HEK293 (cell line): ENCODE data around the gene TBCEL.

Source experiments
- CTCF ChIA-PET: fragments of 350-600 bp; formaldehyde crosslinking; extraction: SDS; loops from one replicate; lab custom pipeline; 2021; ENCODE audit warnings: antibody characterized with exemption; lab: Yijun Ruan, JAX
- POLR2A ChIA-PET: fragments of 300-600 bp; formaldehyde crosslinking; extraction: SDS; loops from one replicate; lab custom pipeline; 2020; ENCODE audit warnings: antibody characterized with exemption, inconsistent platforms; lab: Yijun Ruan, JAX
- H3K27ac ChIP-seq: fragments of 200-500 bp; sonication (Bioruptor generic); 2 replicates; pipeline ENCODE4 v1.5.1; 2014; ENCODE audit warnings: low read depth, low read length, control low read depth, inconsistent platforms; ENCODE audit errors: extremely low read depth
- H3K36me3 ChIP-seq, 2 experiments: fragments of 200-500 bp in 1 of 2; sonication (Bioruptor generic) in 1 of 2; 1 replicate in 1 of 2; 2 replicates in 1 of 2; pipeline ENCODE4 v1.5.1; 2014 to 2017; ENCODE audit warnings: inconsistent platforms in 2 of 2, low read length in 2 of 2; ENCODE audit not compliant: control insufficient read depth in 2 of 2, insufficient read depth in 1 of 2
- H3K4me1 ChIP-seq: fragments of 200-500 bp; sonication (Bioruptor generic); 2 replicates; pipeline ENCODE4 v1.5.1; 2014; ENCODE audit warnings: mild to moderate bottlenecking, low read length, inconsistent platforms; ENCODE audit not compliant: control insufficient read depth, insufficient read depth
- H3K4me3 ChIP-seq: 2 replicates; pipeline ENCODE4 v1.5.1; 2011; ENCODE audit warnings: low read depth, mild to moderate bottlenecking, control low read depth, low read length, moderate library complexity
- H3K9me3 ChIP-seq: fragments of 200-500 bp; sonication (Bioruptor generic); 2 replicates; pipeline ENCODE4 v1.5.1; 2014; ENCODE audit warnings: low read depth, low read length, inconsistent platforms; ENCODE audit not compliant: control insufficient read depth, insufficient read depth
- BCL6B ChIP-seq: fragments of 450-650 bp; formaldehyde crosslinking; IDR thresholded peaks from 2 replicates; pipeline ENCODE4 v1.5.1; 2017; ENCODE audit warnings: missing biosample characterization, missing genetic modification characterization
- GLI2 ChIP-seq: fragments of 450-650 bp; formaldehyde crosslinking; IDR thresholded peaks from 2 replicates; pipeline ENCODE4; 2017; ENCODE audit warnings: missing biosample characterization, missing genetic modification characterization, low read depth, borderline replicate concordance
- KLF1 ChIP-seq: fragments of 450-650 bp; formaldehyde crosslinking; IDR thresholded peaks from 2 replicates; pipeline ENCODE4 v1.5.1; 2016; ENCODE audit warnings: missing biosample characterization, missing genetic modification characterization
- KLF17 ChIP-seq: fragments of 450-650 bp; formaldehyde crosslinking; IDR thresholded peaks from 2 replicates; pipeline ENCODE4 v1.5.1; 2016; ENCODE audit warnings: missing biosample characterization, missing genetic modification characterization
- PRDM2 ChIP-seq: fragments of 450-650 bp; formaldehyde crosslinking; IDR thresholded peaks from 2 replicates; pipeline ENCODE4 v1.5.1; 2016; ENCODE audit warnings: missing biosample characterization, missing genetic modification characterization, borderline replicate concordance
- REPIN1 ChIP-seq: fragments of 450-650 bp; formaldehyde crosslinking; IDR thresholded peaks from 2 replicates; pipeline ENCODE4 v1.5.1; 2017; ENCODE audit warnings: missing biosample characterization, missing genetic modification characterization, low read depth
- ZBTB20 ChIP-seq: fragments of 450-650 bp; formaldehyde crosslinking; IDR thresholded peaks from 2 replicates; pipeline ENCODE4 v1.5.1; 2016; ENCODE audit warnings: missing biosample characterization, missing genetic modification characterization
- ZIC2 ChIP-seq: fragments of 450-650 bp; formaldehyde crosslinking; IDR thresholded peaks from 2 replicates; pipeline ENCODE4 v1.5.1; 2016; ENCODE audit warnings: missing biosample characterization, missing genetic modification characterization
- ZNF10 ChIP-seq: fragments of 450-650 bp; formaldehyde crosslinking; IDR thresholded peaks from 2 replicates; pipeline ENCODE4 v1.5.1; 2017; ENCODE audit warnings: missing biosample characterization, missing genetic modification characterization
- ZNF16 ChIP-seq: fragments of 450-650 bp; formaldehyde crosslinking; IDR thresholded peaks from 2 replicates; pipeline ENCODE4 v1.5.1; 2016; ENCODE audit warnings: low read depth, missing biosample characterization, missing genetic modification characterization
- ZNF169 ChIP-seq: fragments of 450-650 bp; formaldehyde crosslinking; IDR thresholded peaks from 2 replicates; pipeline ENCODE4 v1.5.1; 2016; ENCODE audit warnings: missing biosample characterization, missing genetic modification characterization
- ZNF184 ChIP-seq: fragments of 450-650 bp; IDR thresholded peaks from 2 replicates; pipeline ENCODE4 v1.5.1; 2018; ENCODE audit warnings: missing biosample characterization, mild to moderate bottlenecking, missing genetic modification characterization
- ZNF302 ChIP-seq: fragments of 450-650 bp; formaldehyde crosslinking; IDR thresholded peaks from 2 replicates; pipeline ENCODE4 v1.5.1; 2016; ENCODE audit warnings: missing biosample characterization, missing genetic modification characterization, low read depth
- ZNF394 ChIP-seq: fragments of 450-650 bp; formaldehyde crosslinking; IDR thresholded peaks from 2 replicates; pipeline ENCODE4 v1.5.1; 2016; ENCODE audit warnings: missing biosample characterization, missing genetic modification characterization, mild to moderate bottlenecking, moderate library complexity, borderline replicate concordance
- ZNF529 ChIP-seq: fragments of 450-650 bp; formaldehyde crosslinking; IDR thresholded peaks from 2 replicates; pipeline ENCODE4 v1.5.1; 2017; ENCODE audit warnings: missing genetic modification characterization, missing biosample characterization; ENCODE audit not compliant: insufficient replicate concordance
- ZSCAN30 ChIP-seq: fragments of 450-650 bp; IDR thresholded peaks from 2 replicates; pipeline ENCODE4 v1.5.1; 2018; ENCODE audit warnings: missing biosample characterization, mild to moderate bottlenecking, missing genetic modification characterization, moderate library complexity
- TF ChIP-seq, protein P1 (sequence below): IDR thresholded peaks from 2 replicates; pipeline ENCODE4 v1.6.1; 2011; ENCODE audit warnings: mild to moderate bottlenecking, low read depth, low read length, borderline replicate concordance
- TF ChIP-seq, protein P2 (sequence below): fragments of 450-650 bp; formaldehyde crosslinking; IDR thresholded peaks from 2 replicates; pipeline ENCODE4 v1.5.1; 2017; ENCODE audit warnings: missing biosample characterization, missing genetic modification characterization

The TBCEL gene

GRCh38 chr11:120985718-120986569, 38.0 kb upstream of the TBCEL start (continued):
- TF ChIP-seq KLF17 (tag by site-specific recombination) (no peak), ZNF10 (tag by site-specific recombination) (no peak), ZIC2 (tag by site-specific recombination) (0 out of 2 replicates have a peak, but pooled peaks have one; percentile 25), ZNF169 (no peak), ZSCAN30 (tag by site-specific recombination) (no peak), ZNF529 (tag by site-specific recombination) (no peak), GLI2 (tag by site-specific recombination) (no peak)
- TF ChIP-seq, protein P1, sequence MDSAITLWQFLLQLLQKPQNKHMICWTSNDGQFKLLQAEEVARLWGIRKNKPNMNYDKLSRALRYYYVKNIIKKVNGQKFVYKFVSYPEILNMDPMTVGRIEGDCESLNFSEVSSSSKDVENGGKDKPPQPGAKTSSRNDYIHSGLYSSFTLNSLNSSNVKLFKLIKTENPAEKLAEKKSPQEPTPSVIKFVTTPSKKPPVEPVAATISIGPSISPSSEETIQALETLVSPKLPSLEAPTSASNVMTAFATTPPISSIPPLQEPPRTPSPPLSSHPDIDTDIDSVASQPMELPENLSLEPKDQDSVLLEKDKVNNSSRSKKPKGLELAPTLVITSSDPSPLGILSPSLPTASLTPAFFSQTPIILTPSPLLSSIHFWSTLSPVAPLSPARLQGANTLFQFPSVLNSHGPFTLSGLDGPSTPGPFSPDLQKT, result no peak

DNA sequence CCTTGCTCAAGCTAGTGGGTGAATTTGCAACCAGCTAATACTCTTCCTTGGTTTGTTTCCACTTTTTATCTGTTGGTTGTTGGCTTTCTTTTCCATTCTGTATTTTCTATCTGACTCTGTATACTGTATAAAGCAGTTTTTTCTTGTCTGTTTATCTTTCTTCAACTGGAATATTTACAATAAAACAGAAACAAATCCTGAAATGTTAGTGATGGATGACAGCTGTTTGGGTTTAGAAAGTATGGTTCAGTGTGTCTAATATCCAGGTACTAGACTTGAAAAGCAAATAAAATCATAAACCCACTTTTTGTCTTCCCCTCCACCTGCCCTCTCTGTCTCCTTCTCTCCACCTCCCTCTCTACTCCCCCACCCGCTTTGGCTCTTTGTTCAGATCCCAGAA, 35.3 kb upstream of the TBCEL start:
- Histone ChIP-seq H3K9me3 (no peaks in the 10 kb centered on the region), H3K36me3 (no peaks in the 10 kb centered on the region), H3K27ac (no peak overlapping the region), H3K4me3 (no peak overlapping the region), H3K4me1 (no peaks in the 10 kb centered on the region)
- POLR2A ChIA-PET, result interaction anchor here (0.7 kb wide), 1 partner anchor 25 kb away, joined by 5 read pairs; no protein-coding TSS in a partner anchor
- CTCF ChIA-PET, result interaction anchor here (0.7 kb wide), 2 partner anchors 71 to 97 kb away, joined by 3 read pairs; no protein-coding TSS in a partner anchor
- TF ChIP-seq ZNF302 (no peak), ZNF394 (no peak)
- TF ChIP-seq, protein P2, sequence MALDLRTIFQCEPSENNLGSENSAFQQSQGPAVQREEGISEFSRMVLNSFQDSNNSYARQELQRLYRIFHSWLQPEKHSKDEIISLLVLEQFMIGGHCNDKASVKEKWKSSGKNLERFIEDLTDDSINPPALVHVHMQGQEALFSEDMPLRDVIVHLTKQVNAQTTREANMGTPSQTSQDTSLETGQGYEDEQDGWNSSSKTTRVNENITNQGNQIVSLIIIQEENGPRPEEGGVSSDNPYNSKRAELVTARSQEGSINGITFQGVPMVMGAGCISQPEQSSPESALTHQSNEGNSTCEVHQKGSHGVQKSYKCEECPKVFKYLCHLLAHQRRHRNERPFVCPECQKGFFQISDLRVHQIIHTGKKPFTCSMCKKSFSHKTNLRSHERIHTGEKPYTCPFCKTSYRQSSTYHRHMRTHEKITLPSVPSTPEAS (tag by site-specific recombination), result no peak

- no peak overlapping the region for H3K27ac ChIP-seq
- H3K9me3 ChIP-seq, result no peaks in the 10 kb centered on the region
- H3K4me3 ChIP-seq, result no peak overlapping the region
- ChIA-PET POLR2A (no interaction called here), CTCF (interaction anchor here (0.6 kb wide), 1 partner anchor 130 kb away, joined by 3 read pairs; no protein-coding TSS in a partner anchor)
- H3K4me1 ChIP-seq, result no peaks in the 10 kb centered on the region
- no peaks in the 10 kb centered on the region for H3K36me3 ChIP-seq
- TF ChIP-seq BCL6B (tag by site-specific recombination), result no peak
- TF ChIP-seq ZBTB20, result peak; percentile 28; the same call in 1 of the 2 replicates
- no peak for TF ChIP-seq ZNF184 (tag by site-specific recombination)
- TF ChIP-seq, protein P2 (tag by site-specific recombination), result peak; percentile 70
- no peak for TF ChIP-seq ZNF16
- no peak for TF ChIP-seq KLF1 (tag by site-specific recombination)
- TF ChIP-seq REPIN1 (tag by site-specific recombination), result no peak
- no peak for TF ChIP-seq PRDM2 (tag by site-specific recombination)
Measured at GRCh38 chr11:120991830-120992686, 31.8 kb upstream of the TBCEL start.
